ENCODE measurements around the gene PKNOX2.

- TF ChIP-seq CTCF (IDR thresholded peaks at IDR 0.05 in 2 of 3, conservative IDR thresholded peaks at IDR 0.05 in 1 of 3; ENCODE audit: control insufficient read depth in 2 of 3, extremely low read depth in 1 of 3, insufficient read depth in 1 of 3, low read depth in 3 of 3, low read length in 3 of 3) (no peak), ZNF24 (IDR thresholded peaks at IDR 0.05) (no peak), SREBF2 (IDR thresholded peaks at IDR 0.05; ENCODE audit: low read length) (no peak), JUND (IDR thresholded peaks at IDR 0.05; ENCODE audit: low read depth, low read length) (no peak), POLR2A (IDR thresholded peaks at IDR 0.05; ENCODE audit: low read depth, low read length) (no peak), PBX3 (IDR thresholded peaks at IDR 0.05; ENCODE audit: insufficient replicate concordance, low read depth, low read length) (no peak), TCF12 (IDR thresholded peaks at IDR 0.05; ENCODE audit: low read depth, low read length) (no peak), CEBPZ (IDR thresholded peaks at IDR 0.05; ENCODE audit: low read depth, low read length) (no peak), EZH2 (IDR thresholded peaks at IDR 0.05; ENCODE audit: borderline replicate concordance, control insufficient read depth, low read depth, low read length) (no peak), JUNB (IDR thresholded peaks at IDR 0.05) (no peak), RAD21 (IDR thresholded peaks at IDR 0.05; ENCODE audit: insufficient read depth, low read depth, low read length) (no peak), RELB (IDR thresholded peaks at IDR 0.05; ENCODE audit: low read depth) (no peak)
Measured at GRCh38 chr11:125402435-125402834, 237.9 kb downstream of the PKNOX2 start.

Data from GM12878 (cell line).